Measurements from ENCODE around the gene TMEM63C. TPM values are rescaled to one million over a fixed set of nuclear protein-coding genes. Genes with fewer than 3 reads are reported as not detected.

Gene TMEM63C
- total RNA-seq, 1 experiment from 2014 or later = 9.3 TPM

DNA sequence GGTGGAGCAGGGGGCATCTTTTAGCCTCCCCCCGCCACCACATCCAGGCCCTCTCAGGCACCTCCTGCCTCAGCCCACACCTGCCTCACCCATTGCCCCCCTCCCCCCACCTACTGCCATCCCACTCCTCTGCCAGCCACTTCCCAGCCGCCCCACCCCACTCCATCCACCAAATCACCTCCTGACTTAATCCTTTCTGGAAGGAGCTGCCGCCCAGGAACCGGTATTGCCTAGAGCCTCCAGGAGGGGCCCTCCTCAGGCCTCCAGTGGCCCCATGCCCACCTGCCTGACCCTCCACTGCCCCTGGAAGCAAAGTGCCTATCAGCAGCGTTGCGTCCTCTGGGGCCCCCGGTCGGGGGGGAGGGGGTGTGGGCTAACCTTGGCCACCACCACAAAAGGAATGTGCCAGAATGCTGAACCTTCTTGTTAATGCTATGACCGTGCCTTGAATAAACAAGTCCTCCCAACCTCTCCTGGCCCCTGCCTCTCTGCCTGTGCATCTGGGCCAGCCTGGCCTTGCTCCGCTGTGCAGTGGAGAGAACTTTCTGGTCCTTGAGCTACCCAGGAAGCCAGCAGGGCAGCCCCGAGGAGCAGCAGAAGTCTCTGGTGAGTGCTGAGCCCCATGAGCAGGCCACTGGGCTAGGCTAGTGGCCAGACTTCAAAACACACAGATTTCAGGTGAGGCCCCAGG lies 77.6 kb downstream of the TMEM63C start:
- Mint-ChIP-seq H3K4me1 (ENCODE audit: insufficient read depth, unreplicated experiment) (no peaks in the 10 kb centered on the region), H3K27ac (ENCODE audit: low read depth, unreplicated experiment) (no peak overlapping the region), H3K36me3 (ENCODE audit: insufficient read depth, unreplicated experiment) (peaks cover 12% of the 10 kb centered on the region), H3K4me3 (ENCODE audit: unreplicated experiment) (no peak overlapping the region), H3K27me3 (ENCODE audit: insufficient read depth, unreplicated experiment) (no peaks in the 10 kb centered on the region), H3K9me3 (ENCODE audit: unreplicated experiment) (no peaks in the 10 kb centered on the region)
- no peak for DNase-seq (ENCODE audit: unreplicated experiment)
- intact Hi-C loops (cut with micrococcal nuclease) = no loop called here
- ChIA-PET POLR2A (no interaction called here), CTCF (interaction anchor here (0.5 to 0.6 kb wide), 2 partner anchors 55 to 325 kb away, joined by 3 to 6 read pairs; no protein-coding TSS in a partner anchor)
- BruUV-seq (replicated peaks) = no TSS peak
- TF ChIP-seq, protein P1, sequence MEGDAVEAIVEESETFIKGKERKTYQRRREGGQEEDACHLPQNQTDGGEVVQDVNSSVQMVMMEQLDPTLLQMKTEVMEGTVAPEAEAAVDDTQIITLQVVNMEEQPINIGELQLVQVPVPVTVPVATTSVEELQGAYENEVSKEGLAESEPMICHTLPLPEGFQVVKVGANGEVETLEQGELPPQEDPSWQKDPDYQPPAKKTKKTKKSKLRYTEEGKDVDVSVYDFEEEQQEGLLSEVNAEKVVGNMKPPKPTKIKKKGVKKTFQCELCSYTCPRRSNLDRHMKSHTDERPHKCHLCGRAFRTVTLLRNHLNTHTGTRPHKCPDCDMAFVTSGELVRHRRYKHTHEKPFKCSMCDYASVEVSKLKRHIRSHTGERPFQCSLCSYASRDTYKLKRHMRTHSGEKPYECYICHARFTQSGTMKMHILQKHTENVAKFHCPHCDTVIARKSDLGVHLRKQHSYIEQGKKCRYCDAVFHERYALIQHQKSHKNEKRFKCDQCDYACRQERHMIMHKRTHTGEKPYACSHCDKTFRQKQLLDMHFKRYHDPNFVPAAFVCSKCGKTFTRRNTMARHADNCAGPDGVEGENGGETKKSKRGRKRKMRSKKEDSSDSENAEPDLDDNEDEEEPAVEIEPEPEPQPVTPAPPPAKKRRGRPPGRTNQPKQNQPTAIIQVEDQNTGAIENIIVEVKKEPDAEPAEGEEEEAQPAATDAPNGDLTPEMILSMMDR (IDR thresholded peaks at IDR 0.05; ENCODE audit: unreplicated experiment) = no peak

DNA sequence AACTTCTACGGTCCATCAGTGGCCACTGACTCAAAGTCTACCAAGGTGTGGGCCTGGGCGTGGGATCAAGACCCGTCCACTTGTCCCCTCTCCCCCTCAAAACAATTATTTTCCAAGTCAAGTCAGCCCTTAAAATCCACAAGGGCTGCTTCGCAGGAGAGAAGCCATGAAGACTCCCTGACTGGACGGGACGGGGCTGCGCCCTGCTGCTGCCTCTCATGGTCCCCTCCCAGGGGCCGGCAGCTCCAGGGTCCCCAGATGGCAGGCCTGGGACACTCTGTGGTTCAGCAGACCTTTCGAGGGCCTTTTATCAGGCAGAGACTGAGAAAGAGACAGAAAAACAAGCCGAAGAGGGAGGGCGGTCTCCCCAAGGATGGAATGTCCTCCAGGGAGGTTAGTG lies 78.6 kb downstream of the TMEM63C start:
- no peak for DNase-seq (ENCODE audit: unreplicated experiment)
- Mint-ChIP-seq H3K4me1 (ENCODE audit: insufficient read depth, unreplicated experiment) (no peaks in the 10 kb centered on the region), H3K36me3 (ENCODE audit: insufficient read depth, unreplicated experiment) (peaks cover 12% of the 10 kb centered on the region), H3K9me3 (ENCODE audit: unreplicated experiment) (no peaks in the 10 kb centered on the region), H3K4me3 (ENCODE audit: unreplicated experiment) (no peak overlapping the region), H3K27me3 (ENCODE audit: insufficient read depth, unreplicated experiment) (no peaks in the 10 kb centered on the region), H3K27ac (ENCODE audit: low read depth, unreplicated experiment) (no peak overlapping the region)
- CTCF ChIA-PET = no interaction called here
- POLR2A ChIA-PET = no interaction called here
- no TSS peak for BruUV-seq (replicated peaks)
- intact Hi-C loops (cut with micrococcal nuclease) = no loop called here
- TF ChIP-seq, protein P1 (IDR thresholded peaks at IDR 0.05; ENCODE audit: unreplicated experiment) = no peak

DNA sequence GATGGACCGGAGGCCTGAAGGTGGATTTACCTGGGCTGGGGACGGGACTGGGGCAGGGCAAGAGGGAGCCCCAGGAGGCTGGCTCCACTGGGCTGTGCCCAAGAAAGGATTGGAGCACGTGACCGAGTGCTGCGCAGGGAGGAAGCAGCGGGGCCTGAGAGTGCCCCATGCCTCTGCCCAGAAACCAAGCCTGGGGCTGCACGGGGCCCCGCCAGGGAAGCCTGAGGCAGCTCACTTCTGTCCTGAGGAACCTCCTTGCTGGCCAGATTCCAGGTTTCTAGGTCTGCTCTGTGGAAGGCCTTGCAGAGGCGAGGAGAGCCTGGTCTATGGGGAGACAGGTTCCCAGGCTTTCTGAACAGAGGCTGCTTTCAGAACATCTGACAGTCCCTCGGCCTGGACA lies 79.0 kb downstream of the TMEM63C start:
- no peaks in the 10 kb centered on the region for H3K27me3 Mint-ChIP-seq (ENCODE audit: insufficient read depth, unreplicated experiment)

DNA sequence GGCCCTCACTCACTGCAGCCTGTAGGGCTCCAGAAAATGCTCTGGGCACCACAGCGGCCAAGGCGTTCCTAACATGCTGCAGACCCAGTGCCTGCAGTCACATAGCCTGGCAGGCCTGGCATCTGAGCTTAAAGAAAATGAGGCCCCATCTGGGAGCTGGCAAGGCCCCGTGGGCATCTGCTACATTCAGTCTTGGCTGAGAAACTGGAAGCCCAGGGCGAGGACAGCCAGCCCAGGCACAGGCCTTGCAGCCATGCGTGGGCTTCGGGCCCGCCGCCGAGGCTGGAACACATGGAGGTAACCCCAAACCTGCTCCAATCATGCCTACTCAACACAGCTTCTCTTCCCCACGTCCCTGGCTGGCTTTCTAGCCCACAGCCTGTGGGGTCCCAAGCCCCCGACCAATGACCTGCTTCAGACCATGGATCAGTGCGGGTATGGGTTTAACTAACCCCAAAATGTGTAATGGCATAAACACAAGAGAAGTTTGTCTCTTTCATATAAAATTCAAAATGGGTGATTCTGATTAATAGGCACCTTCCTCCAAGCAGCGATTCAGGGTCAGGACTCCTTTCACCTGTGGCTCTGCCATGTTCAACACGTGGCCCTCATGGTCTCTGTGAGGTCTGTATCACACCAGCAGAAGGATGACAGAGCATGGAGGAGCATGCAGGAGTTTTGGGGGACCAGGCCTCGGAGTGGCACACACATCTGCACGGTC lies 83.0 kb downstream of the TMEM63C start:
- CTCF ChIA-PET = interaction anchor here (0.8 kb wide), 1 partner anchor 43 kb away, joined by 3 read pairs; no protein-coding TSS in a partner anchor
- no TSS peak for BruUV-seq (replicated peaks)
- TF ChIP-seq, protein P1 (IDR thresholded peaks at IDR 0.05; ENCODE audit: unreplicated experiment) = no peak
- no peaks in the 10 kb centered on the region for H3K9me3 Mint-ChIP-seq (ENCODE audit: unreplicated experiment)
- DNase-seq (ENCODE audit: unreplicated experiment) = no peak
- intact Hi-C loops (cut with micrococcal nuclease) = no loop called here
- H3K36me3 Mint-ChIP-seq (ENCODE audit: insufficient read depth, unreplicated experiment) = peaks cover 4% of the 10 kb centered on the region
- H3K27ac Mint-ChIP-seq (ENCODE audit: low read depth, unreplicated experiment) = no peak overlapping the region
- POLR2A ChIA-PET = interaction anchor here (0.8 kb wide), 1 partner anchor 22 kb away, joined by 3 read pairs; no protein-coding TSS in a partner anchor
- peaks cover 6% of the 10 kb centered on the region for H3K4me1 Mint-ChIP-seq (ENCODE audit: insufficient read depth, unreplicated experiment)
- peaks cover 2% of the 10 kb centered on the region for H3K27me3 Mint-ChIP-seq (ENCODE audit: insufficient read depth, unreplicated experiment)
- H3K4me3 Mint-ChIP-seq (ENCODE audit: unreplicated experiment) = no peak overlapping the region

More for the DNA sequence above, 79.0 kb downstream of the TMEM63C start:
- no peak for DNase-seq (ENCODE audit: unreplicated experiment)
- BruUV-seq (replicated peaks) = no TSS peak
- TF ChIP-seq, protein P1 (IDR thresholded peaks at IDR 0.05; ENCODE audit: unreplicated experiment) = no peak
- no peaks in the 10 kb centered on the region for H3K4me1 Mint-ChIP-seq (ENCODE audit: insufficient read depth, unreplicated experiment)
- CTCF ChIA-PET = no interaction called here
- intact Hi-C loops (cut with micrococcal nuclease) = no loop called here
- POLR2A ChIA-PET = no interaction called here
- H3K4me3 Mint-ChIP-seq (ENCODE audit: unreplicated experiment) = no peak overlapping the region
- H3K36me3 Mint-ChIP-seq (ENCODE audit: insufficient read depth, unreplicated experiment) = peaks cover 12% of the 10 kb centered on the region
- H3K9me3 Mint-ChIP-seq (ENCODE audit: unreplicated experiment) = no peaks in the 10 kb centered on the region
- no peak overlapping the region for H3K27ac Mint-ChIP-seq (ENCODE audit: low read depth, unreplicated experiment)
